Stimulated activated CD4-positive, alpha-beta T cell treated with anti-CD3 and anti-CD28 coated beads, TNF-alpha, amount 100 ng/mL, for 1 hour (primary cell): ENCODE data around the gene RABAC1.
"Not testable (repeated sequence)": the region's sequence is repeated elsewhere in the genome, so short reads cannot be mapped to it uniquely, and the experiment has no call there.

Experiments
- DNase-seq, 3 donors: peaks; one replicate each; pipeline ENCODE4 v3.0.0-alpha.2; 2020; ENCODE audit warnings: low read depth in 3 of 3, low spot score in 1 of 3

Gene RABAC1

GRCh38 chr19:41959056-41960053 is at the start of gene RABAC1:
Gene RABAC1 (minus strand): TSS chr19:41959321. CDS start chr19:41959292, 29 bp downstream.
- peak; percentile 67 to 73 (median 68) for DNase-seq

DNA sequence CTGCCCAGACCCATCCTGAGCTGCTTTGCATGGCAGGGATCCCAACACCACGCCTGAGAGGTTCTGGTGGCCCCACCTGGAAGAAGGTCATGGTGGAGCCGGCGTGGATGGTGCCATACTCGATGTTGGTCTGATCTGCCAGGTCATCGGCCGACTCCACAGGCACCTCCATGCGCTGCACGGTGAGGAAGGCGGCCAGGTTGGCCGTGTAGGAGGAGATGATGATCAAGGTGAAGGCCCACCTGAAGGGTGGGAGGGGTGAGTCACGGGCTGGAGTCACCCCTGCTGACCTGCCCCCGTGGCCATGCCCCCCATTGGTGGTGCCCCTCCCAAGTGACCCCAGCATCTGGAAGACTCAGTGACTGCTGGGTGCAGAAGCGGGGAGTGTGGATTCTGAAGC is 47.4 kb upstream of the RABAC1 start:
- DNase-seq = no peak

- DNase-seq = no peak
These were observed 46.4 kb upstream of the RABAC1 start for GRCh38 chr19:42005504-42005903.

- no peak for DNase-seq
These were observed 44.6 kb upstream of the RABAC1 start for GRCh38 chr19:42003506-42004294.

GRCh38 chr19:41999878-42000208 is 40.7 kb upstream of the RABAC1 start:
- DNase-seq = no peak

DNA sequence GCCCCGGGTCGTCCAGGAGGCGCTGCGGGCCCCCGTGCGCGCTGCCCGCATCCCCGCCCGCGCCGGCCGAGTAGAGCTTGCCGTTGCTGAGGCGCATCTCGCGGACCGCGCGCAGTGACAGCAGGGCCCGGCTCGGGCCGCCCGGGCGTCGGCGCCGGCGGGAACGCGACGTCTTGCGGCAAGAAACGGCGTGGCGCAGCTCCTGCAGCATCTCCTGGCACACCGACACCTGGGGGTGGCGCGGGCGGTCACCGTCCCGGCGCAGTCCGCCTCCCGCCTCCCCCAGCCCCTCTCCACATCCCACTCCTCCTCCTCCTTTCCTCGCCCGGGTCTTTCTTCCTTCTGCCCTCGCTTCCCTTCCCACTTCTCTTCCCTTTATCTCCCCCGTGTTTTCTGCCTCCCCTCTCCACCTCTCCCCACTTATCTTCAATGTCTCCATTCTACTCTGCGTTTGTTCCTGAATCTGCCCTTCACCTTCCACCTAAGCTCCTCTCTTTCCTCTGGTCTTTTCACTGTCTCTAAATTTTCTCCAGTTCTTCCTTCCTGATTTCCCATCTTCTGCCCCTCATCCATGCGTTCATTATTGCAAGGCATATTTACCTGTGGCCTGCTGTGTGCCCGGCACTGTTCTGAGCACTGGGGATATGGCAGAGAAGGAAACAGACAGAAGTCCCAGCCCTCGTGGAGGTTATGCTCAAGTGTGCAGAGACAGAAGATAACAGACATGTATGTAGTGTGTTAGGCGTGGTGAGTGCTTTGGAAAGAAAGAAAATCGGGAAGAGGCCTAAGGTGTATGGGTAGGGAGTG is 40.2 kb upstream of the RABAC1 start:
- DNase-seq = no peak

DNA sequence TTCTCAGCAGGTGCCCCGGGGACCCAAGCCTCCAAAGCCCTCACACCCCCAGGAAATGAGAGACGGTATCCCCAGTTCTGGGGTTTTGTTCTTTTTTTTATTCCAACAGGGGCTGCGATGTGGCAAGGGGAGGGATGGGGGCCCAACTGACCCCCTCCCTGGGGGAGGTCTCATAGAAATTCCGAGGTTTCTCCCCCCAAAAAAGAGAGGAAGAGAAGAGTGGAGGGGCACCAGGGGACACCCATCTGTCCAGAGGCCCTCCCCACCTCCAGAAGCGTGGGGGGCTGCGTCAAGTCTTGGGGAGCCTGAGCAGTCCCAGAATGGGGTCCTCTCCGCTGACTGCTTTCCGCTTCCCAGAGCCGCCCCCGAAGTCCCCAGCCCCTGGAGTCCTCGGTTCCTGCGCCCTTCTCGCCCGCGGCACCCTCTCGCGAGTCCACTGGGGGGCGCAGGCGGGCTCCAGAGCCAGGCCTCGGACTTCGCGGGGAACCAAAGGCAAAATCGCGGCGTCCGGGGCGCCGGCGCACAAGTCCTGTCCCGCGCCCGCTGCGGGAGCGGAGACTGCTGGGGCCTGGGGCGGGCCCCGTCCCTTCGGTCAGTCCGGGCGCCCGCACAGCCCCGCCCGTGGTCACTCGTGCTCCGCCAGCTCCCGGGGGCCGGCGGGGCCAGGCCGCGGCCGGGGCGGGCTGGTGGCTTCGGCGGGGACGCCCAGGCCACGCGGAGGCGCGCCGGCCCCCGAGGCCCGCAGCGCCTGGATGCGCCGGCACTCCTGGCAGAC is 39.3 kb upstream of the RABAC1 start:
- peak in 1 of 3 donors; percentile 11 for DNase-seq

GRCh38 chr19:41997851-41998229 is 38.7 kb upstream of the RABAC1 start:
- DNase-seq = no peak

GRCh38 chr19:41997121-41997850 is 38.2 kb upstream of the RABAC1 start:
- DNase-seq = peak in 1 of 3 donors; percentile 28

DNA sequence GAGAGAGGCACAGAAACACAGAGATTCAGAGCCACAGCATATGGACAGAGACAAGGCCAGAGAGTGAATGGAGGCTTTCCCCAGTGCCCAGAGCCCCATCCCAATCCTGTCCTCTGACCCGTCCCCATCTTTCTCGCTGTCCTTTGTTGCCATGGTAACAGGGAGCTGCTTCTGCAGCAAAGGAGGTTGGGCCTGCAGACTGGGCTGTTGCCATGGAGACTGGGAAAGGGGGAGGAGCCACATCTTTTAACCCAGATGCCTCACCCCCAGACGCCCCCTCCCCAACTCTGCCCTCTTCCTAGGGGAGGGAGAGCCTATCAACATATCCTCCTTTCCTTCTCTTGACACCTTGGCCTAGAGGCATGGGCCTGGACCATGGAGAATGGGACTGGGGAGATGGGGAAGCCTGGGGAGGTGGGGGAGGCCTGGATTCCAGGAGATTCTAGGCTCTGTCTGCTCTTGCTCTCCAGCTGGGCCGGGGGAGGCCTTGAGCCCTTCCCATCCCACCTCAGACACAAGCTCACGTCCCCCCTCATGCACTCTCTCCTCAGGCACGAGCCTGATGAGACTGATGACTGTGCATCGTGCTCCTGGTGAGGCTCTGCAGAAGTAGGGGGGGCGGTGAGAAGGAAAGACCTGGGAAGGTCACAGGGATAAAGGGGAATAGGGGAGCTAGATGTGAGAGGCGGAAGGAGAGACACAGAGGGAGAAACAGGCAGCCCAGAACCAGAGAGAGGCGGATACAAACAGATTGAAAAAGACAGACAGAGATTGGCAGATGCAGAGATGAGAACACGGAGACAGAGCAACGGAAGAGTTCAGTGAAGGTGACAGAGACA is 37.1 kb upstream of the RABAC1 start:
- DNase-seq = no peak

DNA sequence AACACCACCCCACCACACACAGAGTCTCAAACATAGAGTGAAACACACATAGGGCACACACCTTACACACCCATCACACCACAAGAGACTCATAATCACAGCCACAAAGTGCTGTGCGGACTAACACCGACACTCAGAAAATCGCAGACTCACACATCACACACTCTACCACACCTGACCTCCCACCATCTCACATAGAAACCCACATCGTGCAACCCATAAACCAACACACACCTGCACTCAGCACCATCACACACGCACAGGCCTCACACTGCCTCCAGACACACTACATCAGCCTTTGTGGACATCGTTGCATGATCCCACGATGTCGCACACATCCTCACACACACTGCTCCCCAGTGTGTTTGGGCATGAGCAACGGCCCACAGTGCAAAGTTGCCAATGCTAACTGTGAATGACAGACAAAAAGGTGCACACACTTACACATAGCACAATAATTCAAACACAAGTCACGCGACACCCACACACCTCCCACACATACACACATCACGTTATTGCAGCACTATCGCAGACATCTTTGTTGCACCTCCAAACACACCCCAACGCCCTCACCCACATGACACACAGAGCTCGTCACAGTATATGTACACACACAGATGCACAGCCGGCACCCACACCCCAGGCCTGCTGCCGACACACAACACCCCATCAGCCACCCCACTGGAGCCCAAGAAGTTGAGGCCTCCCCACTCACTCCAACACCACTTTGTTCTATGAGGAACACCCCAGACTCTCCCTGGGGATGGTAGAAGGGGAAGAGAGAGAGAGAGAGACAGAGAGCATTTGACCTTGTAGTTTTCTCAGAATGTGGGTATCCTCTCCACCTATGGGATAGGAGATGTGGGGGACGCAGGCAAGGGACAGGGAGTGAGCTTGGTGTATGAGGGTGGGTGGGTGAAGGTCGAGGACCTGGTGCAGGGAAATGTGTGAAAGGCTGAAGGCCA is 36.2 kb upstream of the RABAC1 start:
- DNase-seq = no peak

DNA sequence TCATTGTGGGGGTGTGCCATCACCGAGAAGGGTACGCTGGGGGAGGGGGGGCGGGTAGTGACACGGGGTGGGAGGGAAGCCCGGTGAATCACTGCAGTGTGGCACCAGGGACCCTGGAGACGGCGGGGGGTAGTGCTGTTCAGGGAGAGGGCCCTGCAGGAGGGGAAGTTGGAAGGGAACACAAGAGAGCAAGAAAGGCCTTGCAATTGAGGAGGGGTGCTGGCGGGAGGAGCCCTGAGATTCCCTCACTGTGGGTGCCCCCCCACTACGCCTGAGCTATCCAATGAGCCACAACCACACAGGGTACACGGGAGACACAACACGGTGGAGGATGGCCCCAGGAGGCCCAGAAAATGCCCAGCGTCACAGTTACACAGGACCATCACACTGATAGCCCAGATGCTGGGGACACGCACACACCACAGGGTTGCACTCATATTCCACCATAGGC is 35.4 kb upstream of the RABAC1 start:
- DNase-seq = peak in 1 of 3 donors; percentile 3

DNA sequence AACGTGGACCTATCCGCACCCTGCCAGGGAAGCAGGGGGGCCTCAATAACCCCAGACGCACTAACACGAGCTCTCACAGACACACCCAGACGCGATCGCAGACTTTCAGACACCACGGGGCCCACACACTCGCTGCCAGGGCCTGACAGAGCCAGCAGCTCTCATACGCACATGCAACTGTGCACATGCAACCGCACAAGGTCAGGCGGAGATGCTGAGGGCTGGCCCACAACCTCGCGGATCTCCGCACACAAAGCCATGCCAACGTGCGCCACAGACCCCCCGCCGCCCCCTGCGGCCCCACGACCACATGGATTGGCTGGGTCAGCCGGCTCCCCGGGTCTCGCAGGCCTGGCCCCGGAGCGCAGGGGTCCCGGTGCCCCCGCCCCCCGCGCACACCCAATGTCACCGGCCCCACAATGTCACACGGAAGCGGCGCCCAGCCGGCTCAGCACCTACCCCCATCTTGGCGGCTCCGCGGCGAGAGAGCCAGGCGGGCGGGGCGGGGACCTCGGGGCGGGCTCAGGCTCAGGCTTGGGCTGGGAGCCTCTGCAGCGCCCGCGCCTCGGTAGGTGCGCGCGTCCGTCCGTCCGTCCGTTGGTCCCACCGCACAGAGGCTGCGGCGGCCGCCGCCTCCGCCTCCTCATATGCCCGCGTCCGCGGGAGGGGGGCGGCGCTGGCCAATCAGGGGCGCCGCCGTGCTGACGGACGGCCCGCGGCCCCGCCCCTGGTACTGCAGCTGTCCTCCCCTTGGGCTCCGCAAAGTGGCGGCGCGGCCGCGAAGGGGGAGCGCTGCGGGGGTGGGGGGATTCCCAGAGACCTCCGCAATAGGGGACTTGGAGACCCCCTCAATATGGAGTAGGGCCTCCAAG is 34.7 kb upstream of the RABAC1 start, which contains the start of gene ATP1A3:
Gene ATP1A3 (minus strand): TSS at position 619 of the 872 bp plus-strand sequence. CDS start 154 bp downstream, at position 465.
- DNase-seq = peak; percentile 5 to 47 (median 13)

DNA sequence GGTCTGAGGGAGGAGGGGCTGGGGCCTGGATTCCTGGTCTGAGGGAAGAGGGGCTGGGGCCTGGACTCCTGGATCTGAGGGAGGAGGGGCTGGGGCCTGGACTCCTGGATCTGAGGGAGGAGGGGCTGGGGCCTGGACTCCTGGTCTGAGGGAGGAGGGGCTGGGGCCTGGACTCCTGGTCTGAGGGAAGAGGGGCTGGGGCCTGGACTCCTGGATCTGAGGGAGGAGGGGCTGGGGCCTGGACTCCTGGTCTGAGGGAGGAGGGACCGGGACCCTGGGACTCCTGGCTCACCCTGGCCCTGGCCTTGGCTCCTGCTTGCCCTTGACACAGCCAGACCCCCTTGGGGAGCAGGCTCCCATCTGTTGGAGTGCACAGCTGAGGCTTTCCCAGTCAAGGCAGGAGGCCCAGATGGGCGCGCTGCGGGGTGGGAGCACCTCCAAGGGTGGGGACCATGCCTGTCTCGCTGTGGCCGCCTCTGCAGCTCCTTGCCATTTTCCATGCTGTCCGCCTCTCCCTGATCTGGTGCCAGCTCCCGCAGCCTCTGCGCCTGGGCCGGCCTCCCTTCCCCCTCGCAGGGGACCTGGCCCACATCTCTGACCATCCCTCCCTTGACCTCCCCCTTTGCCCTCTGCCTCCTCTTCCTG is 32.9 kb upstream of the RABAC1 start:
- DNase-seq = not testable (repeated sequence)

DNA sequence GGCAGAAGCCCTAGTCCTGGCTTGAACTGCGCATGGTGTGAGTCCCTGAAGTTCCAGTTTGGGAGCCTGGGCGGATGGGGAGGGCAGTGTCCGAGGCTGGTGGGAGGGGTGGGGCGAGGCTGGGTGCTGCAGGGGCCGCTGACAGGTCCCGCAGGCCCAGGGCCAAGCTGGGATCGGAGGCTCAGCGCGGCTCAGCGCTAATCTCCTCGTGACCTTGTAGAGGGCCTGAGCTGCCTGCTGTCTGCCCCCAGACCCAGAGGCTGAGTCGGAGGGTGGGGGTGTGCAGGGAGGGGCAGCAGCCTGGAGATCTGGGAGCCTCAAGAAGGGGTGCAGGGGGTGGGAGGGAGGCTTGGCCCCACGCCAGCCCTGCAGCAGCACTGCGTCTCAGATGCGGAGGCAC is 31.9 kb upstream of the RABAC1 start:
- no peak for DNase-seq

DNA sequence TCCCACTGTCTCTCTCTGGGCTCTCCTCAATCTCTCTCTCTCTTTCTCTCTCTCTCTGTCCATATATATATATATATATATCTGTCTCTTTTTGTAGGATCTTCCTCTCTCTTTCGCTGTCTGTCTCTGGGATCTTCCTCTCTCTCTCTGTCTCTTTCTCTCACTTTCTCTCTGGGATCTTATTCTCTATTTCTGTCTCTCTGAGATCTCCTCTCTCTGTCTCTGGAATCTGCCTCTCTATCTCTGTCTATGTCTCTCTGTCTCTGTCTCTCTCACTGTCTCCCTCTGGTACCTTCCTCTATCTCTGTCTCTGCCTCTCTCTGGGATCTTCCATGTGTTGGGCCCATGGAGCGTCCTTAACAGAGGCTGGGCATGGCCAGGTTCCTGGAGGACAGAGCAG is 31.5 kb upstream of the RABAC1 start:
- DNase-seq = no peak
